Jurkat, Clone E6-1 (cell line): ENCODE results near the gene PLLP.

Experiments used
- DNase-seq: peaks from one replicate; pipeline ENCODE4 v3.0.0-alpha.2; 2011; ENCODE audit warnings: low read depth, low spot score
- H3K4me3 ChIP-seq: 2 replicates; pipeline ENCODE4 v1.5.1; 2011; ENCODE audit warnings: mild to moderate bottlenecking, low read length, control low read depth, moderate library complexity

Gene PLLP

DNA sequence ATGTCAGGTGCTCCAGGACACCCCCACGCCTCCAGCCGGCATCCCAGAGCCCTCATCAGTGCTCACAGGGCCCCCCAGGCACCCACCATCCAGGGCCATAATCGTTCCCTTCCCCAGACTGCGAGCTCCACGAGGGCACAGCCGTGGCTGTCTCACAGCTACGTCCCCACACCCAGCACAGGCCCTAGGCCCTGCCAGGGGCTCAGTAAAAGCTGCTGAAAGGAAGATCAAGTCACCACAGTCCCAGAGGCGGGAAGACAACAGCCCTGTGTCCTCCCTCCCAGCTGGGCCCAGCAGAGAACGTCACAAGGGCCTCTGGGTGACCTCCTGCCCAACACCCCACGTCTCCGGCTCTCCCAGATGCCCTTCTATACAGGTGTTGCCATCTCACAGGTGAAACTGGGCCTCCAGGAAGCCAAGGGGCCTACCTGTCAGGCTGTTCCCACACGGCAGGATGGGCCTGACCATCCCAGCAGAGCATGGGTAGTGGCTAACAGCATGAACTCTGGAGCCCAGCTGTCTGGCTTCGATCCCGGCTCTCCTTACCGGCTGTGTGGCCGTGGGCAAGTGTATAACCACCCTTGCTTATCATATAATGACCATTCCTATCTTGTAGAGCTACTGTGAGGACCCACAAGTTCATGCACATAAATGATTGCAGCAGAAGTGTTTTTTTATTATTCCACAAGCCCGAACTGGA, 21.5 kb downstream of the PLLP start:
- H3K4me3 ChIP-seq: no peak overlapping the region

DNA sequence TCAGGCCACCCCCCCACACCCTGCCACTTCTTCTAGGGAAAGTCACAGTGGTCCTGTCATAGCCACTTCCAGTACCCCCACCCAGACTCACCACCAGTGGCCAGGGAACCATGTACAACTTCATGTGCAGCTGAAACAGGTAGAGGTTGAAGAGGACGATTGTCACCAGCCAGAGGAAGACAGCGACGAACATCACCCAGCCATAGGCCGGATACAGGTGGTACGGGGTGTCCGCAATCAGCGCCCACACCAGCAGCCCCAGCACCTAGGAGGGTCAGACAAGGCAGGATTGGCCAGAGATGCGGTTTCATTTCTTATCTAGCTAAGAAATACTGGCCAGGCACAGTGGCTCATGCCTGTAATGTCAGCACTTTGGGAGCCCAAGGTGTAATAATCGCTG, 22.7 kb downstream of the PLLP start:
- no peak overlapping the region for H3K4me3 ChIP-seq
- DNase-seq: no peak

More for the DNA sequence above, 21.5 kb downstream of the PLLP start:
- no peak for DNase-seq

DNA sequence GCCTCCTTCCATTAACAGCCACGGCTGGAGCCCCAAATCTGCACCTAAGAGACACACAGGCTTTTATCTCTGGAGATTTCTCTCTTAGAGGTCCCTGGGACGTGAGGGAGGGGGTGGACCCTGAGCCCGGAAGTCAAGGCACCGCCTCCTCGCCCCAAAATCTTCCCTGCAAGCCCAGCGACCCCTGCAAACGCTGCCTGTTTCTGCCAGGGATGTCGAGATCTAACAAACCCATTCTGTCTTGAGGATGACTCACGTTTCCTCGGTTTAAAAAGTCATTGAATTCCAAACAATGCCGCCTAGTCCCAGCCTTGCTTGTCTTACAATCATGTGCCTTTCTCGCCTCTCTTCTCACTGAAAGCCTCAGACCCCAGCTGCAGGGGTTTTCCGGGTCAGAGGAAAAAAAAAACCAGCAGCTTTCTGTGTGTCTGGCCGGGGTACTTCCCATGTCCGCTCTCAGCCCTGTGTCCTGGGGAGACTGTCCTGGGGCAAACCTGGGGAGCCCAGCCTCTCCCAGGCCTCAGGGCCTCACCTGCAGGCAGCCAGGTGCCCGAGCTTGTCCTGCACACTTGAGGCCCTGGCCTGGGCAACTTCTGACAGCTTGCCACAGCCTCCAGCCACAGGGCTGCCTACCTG, 24.1 kb downstream of the PLLP start:
- no peak overlapping the region for H3K4me3 ChIP-seq
- no peak for DNase-seq

DNA sequence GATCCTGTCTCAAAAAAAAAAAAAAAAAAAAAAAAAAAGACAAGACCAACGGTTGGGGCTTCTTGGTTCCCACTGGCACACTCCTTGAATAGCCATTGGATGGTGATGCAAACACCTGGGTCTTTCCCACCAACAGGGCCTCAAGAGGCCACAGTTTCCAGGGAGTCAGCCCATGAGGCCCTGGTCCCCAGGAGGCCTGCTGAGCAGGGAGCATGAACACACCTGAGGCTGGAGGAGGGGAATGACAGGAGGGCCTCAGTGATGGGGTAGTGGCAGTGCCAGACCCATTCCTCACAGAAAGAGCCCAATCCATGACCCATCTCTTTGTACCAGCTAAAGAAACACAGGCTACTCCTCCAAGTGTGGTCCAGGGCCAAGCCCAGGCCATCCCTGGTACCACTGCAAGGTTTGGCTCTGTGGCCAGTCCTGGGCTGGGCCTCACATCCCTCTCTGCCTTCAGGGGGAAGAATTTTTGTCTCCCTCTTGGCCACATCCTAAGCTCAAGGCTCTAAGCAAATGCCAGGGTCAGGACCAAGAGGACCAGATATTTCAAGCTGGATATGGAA, 25.5 kb downstream of the PLLP start:
- no peak overlapping the region for H3K4me3 ChIP-seq
- DNase-seq: no peak

DNA sequence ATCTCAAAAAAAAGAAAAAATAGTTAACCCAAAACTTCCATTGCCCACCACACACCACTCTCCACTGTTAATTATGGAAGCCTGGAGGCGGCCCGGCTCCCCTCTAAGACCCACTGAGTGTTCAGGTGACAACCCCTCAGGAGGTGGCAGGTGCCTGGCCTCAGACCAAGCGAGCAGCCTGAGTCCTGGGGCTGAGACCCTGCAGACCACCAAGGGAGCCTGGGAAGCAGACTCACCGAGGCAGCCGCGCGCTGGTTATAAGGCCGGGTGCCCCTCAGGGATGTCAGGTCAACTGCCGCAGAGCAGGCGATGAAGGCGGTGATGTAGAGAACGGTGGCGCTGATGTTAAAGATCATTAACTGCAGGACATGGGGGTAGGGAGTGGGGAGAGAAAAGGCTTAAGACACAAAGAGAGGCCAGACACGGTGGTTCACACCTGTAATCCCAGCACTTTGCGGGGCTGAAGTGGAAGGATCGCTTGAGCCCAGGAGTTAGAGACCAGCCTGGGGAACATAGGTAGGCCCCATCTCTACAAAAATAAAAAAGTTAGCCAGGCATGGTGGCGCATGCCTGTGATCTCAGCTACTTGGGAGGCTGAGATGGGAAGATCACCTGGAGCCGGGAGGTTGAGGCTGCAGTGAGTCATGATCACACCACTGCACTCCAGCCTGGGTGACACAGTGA, 26.1 kb downstream of the PLLP start:
- no peak for DNase-seq
- no peak overlapping the region for H3K4me3 ChIP-seq

- DNase-seq: no peak
- no peak overlapping the region for H3K4me3 ChIP-seq
Observed at GRCh38 chr16:57257455-57258070, 26.9 kb downstream of the PLLP start.

DNA sequence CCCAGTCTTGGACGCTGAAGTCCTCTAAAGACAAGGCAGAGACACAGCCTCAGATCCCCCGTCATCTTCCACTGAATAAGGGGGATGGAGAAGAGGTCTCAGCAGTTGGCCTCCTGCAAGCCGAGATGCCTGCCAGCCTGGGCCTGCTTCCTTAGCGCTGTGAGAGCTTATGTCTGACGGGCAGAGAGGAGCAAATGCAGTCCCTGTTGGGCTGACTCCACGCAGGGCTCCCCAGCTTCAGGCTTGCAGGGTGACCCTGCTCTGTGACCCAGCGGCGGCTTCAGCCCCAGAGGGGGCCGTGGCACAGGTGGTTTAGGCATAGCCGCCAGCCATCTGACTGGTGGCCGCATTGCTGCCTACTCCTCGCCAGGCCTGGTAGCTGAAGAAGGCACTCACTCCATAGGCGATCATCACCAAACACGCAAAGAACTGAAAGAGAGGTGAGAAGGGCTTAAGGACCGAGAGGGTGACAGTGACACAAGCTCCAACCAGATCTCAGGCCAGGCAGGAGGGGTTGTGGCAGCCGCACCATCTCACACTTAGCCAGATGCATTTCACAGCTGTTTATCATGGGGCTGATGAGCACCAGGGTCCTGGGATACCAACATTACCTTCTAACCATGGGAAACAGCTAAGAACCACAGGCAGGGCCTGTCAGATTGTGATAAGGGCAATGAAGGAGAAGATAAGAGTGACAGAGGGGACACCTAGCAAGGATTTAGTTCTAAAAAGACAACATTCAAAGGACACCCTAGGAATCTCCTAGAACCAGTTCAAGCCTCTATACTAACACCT, 27.7 kb downstream of the PLLP start:
- peak; percentile 85 for DNase-seq
- no peak overlapping the region for H3K4me3 ChIP-seq

DNA sequence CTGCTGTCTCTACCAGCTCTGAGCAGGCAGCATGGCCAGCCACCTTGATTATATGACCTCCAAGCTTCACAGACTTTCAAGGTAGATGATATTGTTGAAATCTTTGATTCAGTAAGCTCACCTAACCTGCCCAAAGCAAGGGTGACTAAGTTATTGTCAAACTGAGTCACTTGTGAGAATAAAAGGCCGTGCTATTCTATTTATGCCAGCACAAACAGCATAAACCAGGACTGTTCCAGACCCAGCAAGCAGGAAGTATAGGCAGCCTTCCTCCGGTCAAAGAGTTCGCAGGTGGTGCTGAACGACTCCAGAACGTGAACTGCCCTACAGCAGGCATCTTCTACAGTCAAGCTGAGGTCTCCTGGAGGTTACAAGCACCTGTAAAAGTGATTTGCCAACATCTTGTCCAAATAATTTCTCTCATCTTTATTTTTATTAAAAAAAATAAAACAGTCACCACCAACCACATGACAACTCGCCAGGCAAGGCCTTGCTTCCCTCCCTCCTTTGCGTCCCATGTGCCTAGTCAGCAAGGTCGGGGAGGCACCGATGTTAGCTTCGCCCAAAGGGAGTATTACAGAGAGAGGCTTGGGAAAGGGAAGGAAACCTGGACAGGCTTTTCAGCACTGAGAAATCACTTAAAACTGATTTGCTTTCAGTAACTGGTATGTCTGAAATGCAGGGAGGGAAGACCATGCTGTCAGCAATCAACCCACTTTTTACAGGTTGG, 28.6 kb downstream of the PLLP start:
- no peak for DNase-seq
- no peak overlapping the region for H3K4me3 ChIP-seq

DNA sequence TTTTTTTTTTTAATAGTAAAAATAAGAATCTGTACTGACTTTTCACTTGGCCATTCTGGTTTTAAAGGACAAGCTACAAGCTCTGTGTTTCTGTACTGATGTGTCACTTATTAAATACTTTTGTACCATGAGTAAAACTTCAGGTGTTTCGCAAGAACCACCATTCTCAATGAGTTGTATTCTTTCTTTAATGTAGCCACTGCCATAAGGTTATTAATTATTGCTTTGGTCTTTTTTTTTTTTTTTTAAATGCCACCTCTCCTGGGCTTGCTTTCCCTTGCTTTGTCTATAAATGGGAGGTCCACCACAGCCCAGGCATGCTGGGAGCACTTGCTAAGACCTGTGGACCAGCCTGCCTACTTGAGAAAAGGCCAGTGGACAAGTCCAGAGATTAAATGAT, 31.0 kb downstream of the PLLP start:
- H3K4me3 ChIP-seq: no peak overlapping the region
- DNase-seq: no peak

- no peak overlapping the region for H3K4me3 ChIP-seq
- no peak for DNase-seq
Observed at GRCh38 chr16:57252148-57252721, 32.2 kb downstream of the PLLP start.

DNA sequence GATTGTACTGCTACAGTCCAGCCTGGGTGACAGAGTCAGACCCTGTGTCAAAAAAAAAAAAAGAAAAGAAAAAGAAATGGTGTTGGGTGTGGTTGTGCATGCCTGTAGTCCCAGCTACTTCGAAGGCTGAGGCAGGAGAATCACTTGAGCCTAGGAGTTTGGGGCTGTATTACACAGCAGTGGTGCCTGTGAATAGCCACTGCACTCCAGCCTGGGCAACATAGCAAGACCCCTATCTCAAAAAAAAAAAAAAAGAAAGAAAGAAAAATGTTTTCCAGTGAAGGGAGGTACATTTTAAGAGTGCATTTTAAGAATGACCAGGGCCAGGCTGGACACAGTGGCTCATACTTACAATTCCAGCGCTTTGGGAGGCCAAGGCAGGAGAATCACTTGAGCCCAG, 33.1 kb downstream of the PLLP start:
- no peak overlapping the region for H3K4me3 ChIP-seq
- DNase-seq: no peak

DNA sequence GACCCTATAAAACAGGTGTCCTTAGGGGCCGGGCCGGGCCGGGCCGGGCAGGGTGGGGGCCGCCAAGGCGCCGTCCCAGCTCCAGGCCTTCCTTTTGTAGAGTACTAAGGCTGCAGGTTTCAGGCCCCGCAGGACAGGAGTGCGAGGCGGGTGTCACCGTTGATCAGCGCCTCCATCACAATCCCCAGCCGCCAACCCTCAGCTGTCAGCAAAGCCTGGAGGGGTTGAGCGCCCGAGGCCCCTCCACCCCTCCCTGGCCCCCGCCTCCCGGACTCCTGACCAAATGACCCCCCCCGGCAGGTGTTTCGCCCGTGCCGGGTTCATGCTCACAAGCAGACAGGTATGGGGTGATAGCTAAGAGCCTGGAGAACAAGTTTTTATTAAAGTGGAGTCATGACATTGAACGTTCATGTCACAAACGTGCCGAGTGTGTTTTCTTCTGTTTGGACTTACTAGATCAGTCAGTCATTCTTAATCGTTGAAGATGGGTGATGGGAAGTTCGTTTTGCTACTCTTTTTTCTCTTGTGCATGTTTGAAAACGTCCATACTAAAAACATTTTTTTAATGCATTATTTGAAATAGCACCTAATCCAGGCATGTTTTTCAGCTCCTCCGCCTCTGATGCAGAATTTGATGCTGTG, 38.9 kb downstream of the PLLP start:
- peak overlapping the region; percentile 64 for H3K4me3 ChIP-seq
- DNase-seq: no peak

GRCh38 chr16:57244767-57245471, 39.6 kb downstream of the PLLP start, which contains the start of gene ARL2BP:
ARL2BP (plus strand) TSS chr16:57245259; CDS start chr16:57245368, 109 bp downstream.
- peak within 1 kb of the TSS; percentile 64 for H3K4me3 ChIP-seq
- peak; percentile 97 for DNase-seq

GRCh38 chr16:57244463-57244766, 40.1 kb downstream of the PLLP start:
- H3K4me3 ChIP-seq: peak overlapping the region; percentile 48
- DNase-seq: no peak

DNA sequence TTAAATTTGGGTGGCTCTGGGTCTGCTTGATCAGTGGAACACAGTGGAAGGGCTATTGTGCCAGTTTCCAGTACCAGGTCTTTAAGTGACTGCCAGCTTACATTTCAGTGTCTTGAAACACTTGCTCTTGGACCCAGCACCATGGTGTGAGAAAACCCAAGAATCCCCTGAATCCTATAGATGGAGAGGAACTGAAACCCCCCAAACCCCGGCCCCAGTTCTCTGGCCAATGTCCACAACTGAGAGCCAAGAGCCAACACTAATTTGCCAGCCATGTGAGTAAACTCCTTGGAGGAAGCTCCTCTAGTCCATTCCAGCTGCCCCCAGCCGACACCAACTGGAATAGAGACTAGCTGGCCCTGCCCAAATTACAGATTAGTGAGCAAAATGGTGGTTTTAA, 41.8 kb downstream of the PLLP start:
- no peak overlapping the region for H3K4me3 ChIP-seq
- no peak for DNase-seq

- H3K4me3 ChIP-seq: no peak overlapping the region
- no peak for DNase-seq
Observed at GRCh38 chr16:57240851-57241250, 43.6 kb downstream of the PLLP start.

- DNase-seq: no peak
- no peak overlapping the region for H3K4me3 ChIP-seq
Observed at GRCh38 chr16:57239107-57239506, 45.4 kb downstream of the PLLP start.
